NCI-H69 (cell line): Measurements from ENCODE around the gene FARP1.

Experiments
- DNase-seq: peaks from one replicate; lab custom pipeline; 2025; lab: John Stamatoyannopoulos, UW

Gene FARP1

DNA sequence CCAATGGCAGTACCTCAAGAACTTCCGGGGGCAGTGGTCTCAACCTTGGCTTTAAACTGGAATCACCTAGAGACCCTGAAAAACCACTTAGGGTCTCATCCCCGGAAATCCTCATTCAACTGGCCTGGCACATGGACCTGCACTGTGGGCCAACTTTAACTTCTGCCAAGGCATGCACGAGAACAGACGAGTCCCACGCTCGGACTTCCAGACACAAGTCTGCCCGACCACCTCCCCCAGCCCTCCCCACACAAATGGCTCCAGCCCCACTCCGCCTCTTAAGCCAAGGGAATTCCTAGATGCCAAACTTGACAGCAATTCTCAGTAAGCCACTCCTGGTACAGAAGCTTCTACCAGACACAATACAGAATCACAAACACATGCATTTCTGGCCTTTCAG is 320.1 kb downstream of the FARP1 start:
- DNase-seq: no peak

GRCh38 chr13:98466634-98467236 is 323.8 kb downstream of the FARP1 start:
- peak; percentile 67 for DNase-seq

- no peak for DNase-seq
Observed at GRCh38 chr13:98467263-98467985, 324.5 kb downstream of the FARP1 start.

DNA sequence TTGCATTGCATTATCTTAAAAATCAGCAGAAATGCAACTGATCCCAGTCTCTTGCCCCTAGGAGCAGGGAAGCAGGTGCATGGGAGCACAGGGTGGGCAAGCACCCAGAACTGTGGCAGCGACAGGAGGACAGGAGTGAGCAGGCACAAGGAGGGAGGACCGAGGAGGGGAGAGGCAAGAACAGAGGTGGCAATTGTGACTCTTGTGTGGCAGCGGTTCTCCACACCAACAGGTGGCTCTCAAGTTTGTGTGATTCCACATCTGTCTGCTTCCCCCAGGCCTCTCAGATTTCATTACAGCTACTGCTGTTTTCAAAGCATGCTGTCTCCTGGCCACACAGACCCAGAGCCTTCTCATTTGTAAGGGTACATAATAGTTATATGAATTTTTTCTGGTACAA is 325.5 kb downstream of the FARP1 start:
- DNase-seq: peak; percentile 58

DNA sequence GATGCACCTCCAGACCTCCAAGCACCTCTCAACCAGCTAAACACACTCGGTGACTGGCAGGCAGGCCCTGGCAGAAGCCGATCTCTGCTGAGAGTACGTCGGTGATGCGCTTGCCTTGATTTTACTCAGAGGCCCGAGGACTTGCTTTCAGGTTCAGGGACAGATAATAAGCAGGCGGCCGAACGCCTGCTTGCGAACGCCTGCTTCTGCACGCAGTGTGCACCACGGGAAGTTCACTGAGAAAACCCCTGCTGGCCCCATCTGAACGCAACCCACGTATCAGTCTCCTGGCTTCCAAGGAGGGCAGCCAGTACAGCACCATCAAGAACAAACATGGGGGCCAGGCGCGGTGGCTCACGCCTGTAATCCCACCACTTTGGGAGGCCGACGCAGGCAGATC is 326.0 kb downstream of the FARP1 start:
- no peak for DNase-seq

GRCh38 chr13:98470920-98471319 is 328.0 kb downstream of the FARP1 start:
- no peak for DNase-seq

DNA sequence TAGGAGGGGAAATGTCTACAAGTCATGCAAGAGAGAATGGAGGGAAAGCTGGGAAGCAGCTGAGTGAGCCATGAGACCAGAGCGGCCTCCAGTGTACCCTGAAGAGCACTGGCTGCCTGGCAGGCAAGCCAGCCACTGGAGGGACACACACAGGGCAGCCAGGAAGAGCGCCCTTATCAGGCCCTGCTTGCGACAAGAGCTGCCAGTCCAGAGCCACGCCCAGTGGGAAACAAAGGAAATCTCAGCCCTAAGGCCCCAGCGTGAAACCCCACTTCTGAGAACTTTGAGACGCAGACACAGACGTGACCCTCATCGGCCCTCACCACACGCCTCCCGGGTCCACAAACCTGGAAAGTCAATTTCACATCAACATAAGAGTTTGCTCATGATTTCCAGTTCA is 329.0 kb downstream of the FARP1 start:
- no peak for DNase-seq

DNA sequence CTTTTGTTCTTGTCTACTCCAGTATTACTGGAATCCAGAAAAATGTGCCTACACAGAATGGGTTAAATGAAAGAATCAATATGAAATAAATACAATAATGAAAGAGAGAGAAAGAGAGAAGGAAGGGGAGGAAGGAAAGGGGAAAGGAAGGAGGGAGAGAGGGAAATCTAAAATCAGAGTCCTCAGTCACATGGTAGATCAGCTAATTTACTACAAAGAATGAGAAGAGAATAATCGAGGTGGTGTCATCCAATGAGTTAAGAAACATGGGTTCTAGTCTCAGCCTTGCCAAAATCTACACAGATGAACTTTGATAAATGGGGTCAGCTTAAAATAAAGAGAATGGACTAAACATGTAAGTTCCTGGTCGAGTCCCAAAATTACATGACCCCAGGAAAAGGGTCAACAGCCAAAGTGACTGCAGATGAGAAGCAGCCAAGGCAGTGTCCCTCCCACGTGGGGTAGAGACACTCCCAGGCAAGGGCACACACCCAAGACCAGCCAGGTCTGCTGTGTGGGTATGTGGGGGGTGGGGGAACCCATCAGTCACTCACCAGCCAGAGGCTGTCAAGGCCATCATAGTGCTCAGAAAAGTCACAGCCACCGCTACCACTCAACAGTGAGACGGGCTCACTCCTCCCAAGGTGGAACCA is 330.4 kb downstream of the FARP1 start:
- no peak for DNase-seq

GRCh38 chr13:98473788-98474144 is 330.9 kb downstream of the FARP1 start:
- DNase-seq: no peak

DNA sequence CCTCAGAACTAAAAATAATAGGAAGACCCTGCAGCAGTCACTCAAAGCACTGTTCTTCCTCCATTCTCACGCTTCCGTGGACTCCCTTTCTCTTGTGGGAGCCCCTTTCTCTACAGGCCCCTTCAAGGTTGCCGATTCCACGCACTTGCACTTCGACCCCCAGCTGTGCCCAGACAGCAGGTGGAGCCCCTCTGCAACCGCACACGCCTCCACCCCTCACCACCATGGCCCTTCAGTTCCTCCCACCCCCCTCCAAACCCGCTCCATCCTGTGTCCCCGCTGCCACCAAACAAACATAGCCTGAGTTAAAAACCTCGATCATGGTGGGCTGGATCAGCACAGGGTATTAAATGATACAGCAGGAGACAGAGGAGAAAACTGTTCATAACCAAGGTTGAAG is 331.4 kb downstream of the FARP1 start:
- no peak for DNase-seq

- no peak for DNase-seq
Observed at GRCh38 chr13:98474761-98475160, 331.9 kb downstream of the FARP1 start.

DNA sequence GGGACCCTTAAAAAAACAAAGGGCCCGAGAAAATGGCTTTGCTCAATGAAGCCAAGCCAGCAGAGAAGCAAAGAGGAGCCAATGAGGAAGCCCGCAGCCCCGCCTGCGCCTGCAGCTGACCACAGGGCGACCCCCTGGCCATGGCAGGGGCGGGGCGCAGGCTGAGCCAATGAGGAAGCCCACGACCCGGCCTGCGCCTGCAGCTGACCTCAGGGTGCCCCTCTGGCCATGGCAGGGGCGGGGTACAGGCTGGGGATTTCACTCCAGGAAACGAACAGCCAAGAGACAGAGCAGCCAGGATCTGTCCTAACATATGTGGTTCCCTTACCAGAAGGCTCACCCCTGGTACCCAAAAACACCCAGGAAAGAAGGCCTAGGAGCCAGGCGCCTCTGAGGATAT is 332.6 kb downstream of the FARP1 start:
- DNase-seq: no peak

GRCh38 chr13:98476106-98476505 is 333.2 kb downstream of the FARP1 start:
- no peak for DNase-seq

DNA sequence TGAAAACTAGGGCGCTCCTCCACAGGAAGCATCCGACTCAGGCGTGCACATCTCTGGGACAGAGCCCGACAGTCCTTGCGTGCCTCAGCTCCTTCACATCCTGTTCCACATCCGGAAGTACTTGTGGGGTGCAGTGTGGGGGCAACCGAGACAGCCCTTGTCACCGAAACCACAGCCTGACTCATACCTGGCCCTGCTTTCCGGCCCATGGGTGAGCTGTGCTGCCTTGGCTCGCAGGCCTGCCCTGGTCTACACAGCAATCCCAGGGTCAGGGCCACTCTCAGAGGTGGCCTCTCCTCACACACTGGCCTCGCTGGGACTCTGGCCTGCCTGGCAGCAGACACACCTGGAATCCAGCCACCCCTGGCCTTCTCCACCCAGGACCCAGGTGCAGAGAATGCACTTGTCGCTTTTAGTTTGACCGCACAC is 333.7 kb downstream of the FARP1 start:
- no peak for DNase-seq

- DNase-seq: no peak
Observed at GRCh38 chr13:98478189-98479129, 335.6 kb downstream of the FARP1 start.

- no peak for DNase-seq
Observed at GRCh38 chr13:98479496-98480003, 336.7 kb downstream of the FARP1 start.

GRCh38 chr13:98480915-98481877 is 338.3 kb downstream of the FARP1 start:
- DNase-seq: peak; percentile 82

- peak; percentile 16 for DNase-seq
Observed at GRCh38 chr13:98482476-98483444, 339.9 kb downstream of the FARP1 start.

- DNase-seq: peak; percentile 25
Observed at GRCh38 chr13:98483601-98484288, 340.9 kb downstream of the FARP1 start.
